Stimulated activated CD4-positive, alpha-beta T cell treated with anti-CD3 and anti-CD28 coated beads, TNF-alpha, amount 100 ng/mL, for 24 hours (primary cell): ENCODE measurements around the gene SDF4.
"Not testable (repeated sequence)": the region's sequence is repeated elsewhere in the genome, so short reads cannot be mapped to it uniquely, and the experiment has no call there.

Experiments used
- DNase-seq, 3 experiments: peaks; one replicate each; pipeline ENCODE4 v3.0.0-alpha.2; 2020; ENCODE audit warnings: low read depth in 3 of 3

The SDF4 gene

GRCh38 chr1:1199961-1200875, 31.6 kb downstream of the SDF4 start:
- no peak for DNase-seq

- no peak for DNase-seq
Observed at GRCh38 chr1:1199141-1199960, 32.5 kb downstream of the SDF4 start.

- no peak for DNase-seq
Observed at GRCh38 chr1:1198423-1199140, 33.2 kb downstream of the SDF4 start.

- no peak for DNase-seq
Observed at GRCh38 chr1:1197551-1198422, 34.0 kb downstream of the SDF4 start.

DNA sequence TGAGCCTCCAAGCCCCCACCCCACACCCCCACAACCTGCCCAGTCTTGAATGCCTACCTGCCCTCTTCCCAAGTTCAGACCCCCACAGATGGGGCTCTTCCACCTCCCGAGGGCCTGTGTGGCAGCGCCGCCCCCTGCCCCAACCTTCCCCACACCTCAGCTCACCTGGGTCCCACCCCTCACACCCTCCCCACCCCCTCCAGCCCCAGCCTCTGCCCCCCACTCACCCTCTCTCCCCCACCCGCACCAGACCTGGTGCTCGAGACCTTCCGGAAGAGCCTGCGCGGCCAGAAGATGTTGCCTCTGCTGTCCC, 34.7 kb downstream of the SDF4 start:
- no peak for DNase-seq

DNA sequence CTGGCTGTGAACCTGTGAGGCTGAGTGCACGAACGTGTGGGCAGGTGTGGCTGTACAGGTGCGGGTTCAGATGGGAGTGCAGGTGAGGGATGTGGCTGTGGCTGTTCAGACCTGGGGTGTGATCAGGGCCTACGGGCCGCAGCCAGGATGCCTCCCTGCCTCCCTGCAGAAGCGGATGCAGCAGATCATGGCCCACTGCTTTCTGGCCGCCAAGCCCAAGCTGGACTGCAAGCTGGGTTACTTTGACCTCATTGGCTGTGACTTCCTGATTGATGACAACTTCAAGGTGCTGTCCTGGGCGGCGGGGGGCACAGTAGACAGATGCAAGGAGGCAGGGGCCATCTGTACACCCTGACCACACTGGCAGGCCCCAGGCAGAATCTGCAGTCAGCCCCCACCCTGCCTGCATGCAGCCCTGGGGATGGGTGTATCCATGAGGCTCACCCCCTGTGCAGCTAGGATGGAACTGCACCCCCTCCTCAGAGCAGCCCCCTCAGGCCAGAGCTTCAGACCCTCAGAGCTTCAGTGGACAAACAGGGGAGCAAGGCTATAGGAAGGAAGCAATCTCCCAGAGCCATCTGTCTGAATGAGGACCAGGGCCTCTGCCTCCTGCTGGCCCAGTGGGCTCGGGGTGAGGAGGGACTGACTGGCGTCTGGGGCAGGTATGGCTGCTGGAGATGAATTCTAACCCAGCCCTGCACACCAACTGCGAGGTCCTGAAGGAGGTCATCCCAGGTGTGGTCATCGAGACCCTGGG, 35.2 kb downstream of the SDF4 start:
- no peak for DNase-seq

DNA sequence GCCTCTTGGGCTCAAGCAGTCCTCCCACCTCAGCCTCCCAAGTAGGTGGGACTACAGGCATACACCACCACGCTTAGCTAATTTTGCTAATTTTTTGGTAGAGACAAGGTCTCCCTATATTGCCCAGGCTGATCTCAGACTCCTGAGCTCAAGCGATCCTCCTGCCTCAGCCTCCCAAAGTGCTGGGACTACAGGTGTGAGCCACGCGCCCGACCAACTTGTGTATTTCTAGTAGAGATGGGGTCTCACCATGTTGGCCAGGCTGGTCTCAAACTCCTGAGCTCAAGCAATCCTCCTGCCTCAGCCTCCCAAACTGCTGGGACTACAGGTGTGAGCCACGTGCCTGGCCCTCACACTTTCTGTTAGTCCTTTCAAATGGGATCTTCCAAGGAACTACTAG, 36.1 kb downstream of the SDF4 start:
- not testable (repeated sequence) for DNase-seq

DNA sequence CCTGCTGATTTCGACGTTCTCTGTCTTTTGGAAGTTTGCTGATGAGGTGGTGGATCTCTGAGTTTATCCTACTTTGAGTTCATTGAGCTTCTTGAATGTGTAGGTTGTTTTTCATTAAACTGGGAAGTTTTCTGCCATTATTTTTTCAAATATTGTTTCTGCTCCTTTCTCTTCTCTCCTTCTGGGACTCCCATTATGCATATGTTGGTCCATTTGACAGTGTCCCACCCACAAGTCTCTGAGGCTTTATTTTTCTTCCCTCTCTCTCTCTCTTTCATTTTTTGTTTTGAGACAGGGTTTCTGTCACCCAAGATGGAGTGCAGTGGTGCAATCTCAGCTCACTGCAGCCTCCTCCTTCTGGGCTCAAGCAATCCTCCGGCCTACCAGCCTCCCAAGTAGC, 37.1 kb downstream of the SDF4 start:
- DNase-seq: no peak

GRCh38 chr1:1191734-1192133, 40.1 kb downstream of the SDF4 start:
- DNase-seq: no peak

DNA sequence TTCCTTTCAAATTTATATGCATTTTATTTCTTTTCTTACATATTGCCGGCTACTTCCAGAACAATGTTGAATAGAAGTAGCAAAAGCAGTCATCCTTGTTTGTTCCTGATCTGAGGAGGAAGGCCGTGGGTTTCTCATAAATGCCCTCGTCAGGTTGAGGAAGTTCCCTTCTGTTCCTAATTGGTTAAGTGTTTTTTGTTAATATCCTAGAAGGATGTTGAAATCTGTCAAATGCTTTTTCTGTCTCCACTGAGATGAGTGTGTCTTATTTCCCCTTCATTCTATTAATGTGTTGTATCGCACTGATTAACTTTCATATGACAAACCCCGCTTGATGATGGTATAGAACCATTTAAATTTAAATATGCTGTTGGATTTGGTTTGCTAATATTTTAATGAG, 42.7 kb downstream of the SDF4 start:
- DNase-seq: no peak

DNA sequence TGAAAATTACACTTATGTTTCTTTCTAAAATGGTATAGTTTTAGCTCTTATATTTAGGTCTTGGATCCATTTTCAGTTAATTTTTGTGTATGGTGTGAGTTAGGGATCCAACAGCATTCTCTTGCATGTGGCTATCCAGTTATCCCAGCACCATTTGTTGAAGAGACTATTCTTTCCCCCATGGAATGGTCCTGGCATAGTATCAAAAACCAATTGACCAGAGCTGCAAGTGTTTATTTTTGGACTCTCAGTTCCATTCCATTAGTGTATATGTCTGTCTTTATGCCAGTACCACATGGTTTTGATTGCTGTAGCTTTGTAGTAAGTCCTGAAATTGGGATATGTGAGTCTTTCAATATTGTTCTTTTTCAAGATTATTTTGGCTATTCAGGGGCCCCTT, 43.9 kb downstream of the SDF4 start:
- no peak for DNase-seq

- no peak for DNase-seq
Observed at GRCh38 chr1:1185101-1185765, 46.6 kb downstream of the SDF4 start.

DNA sequence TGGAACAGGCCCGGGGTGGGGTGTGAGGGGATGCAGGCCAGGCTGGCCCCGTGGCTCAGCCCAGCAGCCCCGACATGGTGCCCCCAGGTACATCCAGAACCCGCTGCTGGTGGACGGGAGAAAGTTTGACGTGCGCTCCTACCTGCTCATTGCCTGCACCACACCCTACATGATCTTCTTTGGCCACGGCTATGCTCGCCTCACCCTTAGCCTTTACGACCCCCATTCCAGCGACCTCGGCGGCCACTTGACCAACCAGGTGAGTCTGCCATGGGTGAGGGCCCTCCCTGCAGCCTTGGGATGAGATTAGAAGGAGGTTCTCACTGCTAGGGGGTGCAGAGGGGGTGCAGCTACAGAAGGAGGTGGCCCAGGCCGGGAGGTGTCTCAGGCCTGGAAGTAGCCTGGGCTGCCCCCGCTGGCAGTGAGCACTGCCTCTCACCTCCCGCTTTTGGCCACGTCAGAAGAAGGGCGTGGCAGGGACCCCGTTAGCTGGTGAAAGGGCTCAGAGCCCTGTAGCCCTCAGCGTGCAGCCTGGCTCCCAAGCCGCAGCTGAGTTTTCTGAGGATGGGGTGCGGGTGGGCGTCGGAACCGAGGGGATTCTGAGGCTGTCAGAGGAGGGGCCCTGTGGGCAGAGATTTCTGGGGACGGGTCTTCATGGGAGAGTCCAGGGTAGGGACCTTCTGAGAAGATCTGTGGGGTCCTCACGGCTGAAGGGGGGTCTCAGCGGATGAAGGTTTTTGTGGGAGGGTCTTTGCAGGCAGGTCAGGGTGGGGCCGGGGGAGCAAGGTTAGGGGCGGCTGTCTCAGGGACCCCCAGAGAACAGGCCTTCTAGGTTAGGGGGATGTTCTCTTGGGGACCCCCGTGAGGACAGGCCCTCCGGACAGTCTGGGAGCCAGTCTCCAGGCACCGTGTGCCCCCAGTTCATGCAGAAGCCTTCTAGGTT, 47.7 kb downstream of the SDF4 start:
- DNase-seq: no peak

DNA sequence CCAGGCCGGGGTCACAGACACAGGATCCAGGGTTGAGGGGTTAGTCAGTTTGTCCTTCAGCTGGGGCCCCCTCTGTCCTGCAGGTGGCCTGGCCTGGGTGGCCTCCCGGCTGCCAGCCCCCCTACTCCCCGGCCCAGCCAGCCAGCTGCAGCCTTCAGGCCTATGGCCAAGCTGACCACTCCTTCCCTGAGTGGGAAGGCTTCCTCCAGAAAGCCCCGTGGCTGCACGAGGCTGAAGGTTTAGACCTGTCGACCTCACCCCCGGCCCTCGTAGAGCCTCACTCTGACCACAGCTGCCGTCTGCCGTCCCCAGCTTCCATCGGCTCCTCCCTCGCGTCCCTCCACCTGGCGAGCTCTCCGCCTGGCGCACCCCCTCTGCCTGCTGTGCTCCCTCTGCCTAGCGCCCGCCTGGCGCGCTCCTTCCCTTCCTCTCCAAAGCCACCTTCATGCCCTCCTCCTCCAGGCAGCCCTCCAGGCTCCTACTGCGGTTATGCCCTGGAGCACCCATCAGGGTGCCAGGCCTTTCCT, 48.5 kb downstream of the SDF4 start:
- DNase-seq: no peak

DNA sequence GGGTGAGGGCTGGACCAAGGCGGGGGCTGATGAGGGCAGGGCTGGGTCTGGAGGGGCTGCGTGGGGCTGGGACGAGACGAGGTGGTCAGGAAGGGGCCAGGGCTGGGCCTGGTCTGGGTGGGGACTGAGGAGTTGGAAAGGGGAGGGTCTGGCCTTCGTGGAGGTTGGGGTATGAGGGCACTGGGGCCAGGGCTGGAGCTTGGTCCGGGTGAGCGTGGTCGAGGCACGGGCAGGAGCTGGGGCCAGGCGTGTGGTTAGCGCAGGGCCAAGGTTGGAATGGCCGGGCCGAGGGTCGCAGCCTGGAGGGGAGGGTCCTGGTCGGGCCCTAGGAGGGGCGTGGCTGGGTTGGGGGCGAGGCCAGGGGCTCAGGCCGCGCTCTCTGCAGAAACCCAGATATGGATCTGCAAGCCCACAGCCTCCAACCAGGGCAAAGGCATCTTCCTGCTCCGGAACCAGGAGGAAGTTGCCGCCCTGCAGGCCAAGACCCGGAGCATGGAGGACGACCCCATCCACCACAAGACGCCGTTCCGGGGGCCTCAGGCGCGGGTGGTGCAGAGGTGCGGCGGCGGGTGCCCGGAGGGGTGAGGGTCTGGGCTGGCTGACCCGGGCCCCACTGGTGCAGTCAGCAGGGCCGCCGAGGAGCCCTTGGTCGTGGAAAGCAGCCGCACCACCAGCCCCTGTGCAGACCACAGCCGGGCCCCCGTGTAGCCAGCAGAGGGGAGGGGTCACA, 49.1 kb downstream of the SDF4 start:
- DNase-seq: no peak

GRCh38 chr1:1181938-1182410, 49.8 kb downstream of the SDF4 start:
- DNase-seq: no peak

DNA sequence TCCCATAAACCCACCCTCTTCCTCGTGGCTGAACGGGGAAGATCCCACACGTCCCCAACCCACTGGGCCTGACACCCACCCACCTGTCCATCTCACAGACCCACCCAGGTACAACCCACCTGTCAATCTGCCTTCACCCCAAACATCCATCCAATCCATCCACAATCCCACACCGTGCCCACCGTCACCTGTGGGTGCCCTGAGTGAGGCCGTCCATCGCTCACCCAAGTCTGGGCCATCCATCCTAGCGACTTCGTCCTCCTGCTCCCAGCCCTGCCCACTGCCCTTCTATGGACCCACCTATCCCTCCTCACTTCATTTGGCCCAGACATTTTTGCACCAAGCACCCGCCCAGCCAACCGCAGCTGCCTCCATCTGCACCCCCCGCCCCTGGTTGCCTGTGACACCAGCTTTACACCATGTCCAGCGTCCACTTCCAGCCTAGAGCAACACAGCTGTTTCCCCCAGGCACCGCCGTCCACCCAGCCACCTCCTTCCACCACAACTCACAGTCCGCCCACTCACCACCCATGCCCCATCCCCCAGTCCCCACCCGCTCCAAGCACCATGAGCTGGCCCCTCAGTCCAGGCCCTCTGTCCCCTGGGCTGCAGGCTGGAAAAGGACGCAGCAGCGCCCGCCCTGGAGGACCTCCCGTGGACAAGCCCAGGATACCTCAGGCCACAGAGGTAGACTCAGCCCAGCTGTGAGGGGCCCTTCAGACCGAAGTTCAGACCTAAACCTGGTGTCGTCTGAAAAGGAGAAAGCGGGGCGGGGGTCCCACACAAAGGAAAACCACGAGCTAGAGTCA, 50.5 kb downstream of the SDF4 start:
- no peak for DNase-seq
